HEK293T (cell line): ENCODE data around the gene ABCA9.

ENCODE experiments used
- CTCF ChIA-PET: fragments of 350-600 bp; formaldehyde crosslinking; extraction: SDS; loops from one replicate; lab custom pipeline; 2021; ENCODE audit warnings: antibody characterized with exemption, inconsistent platforms; lab: Yijun Ruan, JAX
- POLR2A ChIA-PET: fragments of 350-600 bp; formaldehyde crosslinking; extraction: SDS; loops from one replicate; lab custom pipeline; 2020; ENCODE audit warnings: antibody characterized with exemption, inconsistent platforms; lab: Yijun Ruan, JAX
- DNase-seq: peaks from one replicate; pipeline ENCODE4 v3.0.0; 2012; ENCODE audit warnings: mixed read lengths; ENCODE audit errors: extremely low spot score
- ARNT ChIP-seq: fragments of 450-650 bp; IDR thresholded peaks from 2 replicates; pipeline ENCODE4 v1.6.1; 2017; ENCODE audit warnings: mild to moderate bottlenecking
- BHLHE40 ChIP-seq: fragments of 450-650 bp; IDR thresholded peaks from 2 replicates; pipeline ENCODE4 v1.6.1; 2016; ENCODE audit warnings: mild to moderate bottlenecking, moderate library complexity, borderline replicate concordance
- CTBP1 ChIP-seq: fragments of 450-650 bp; IDR thresholded peaks from 2 replicates; pipeline ENCODE4 v1.6.1; 2016; ENCODE audit warnings: borderline replicate concordance
- ELF4 ChIP-seq: fragments of 450-650 bp; IDR thresholded peaks from 2 replicates; pipeline ENCODE4 v1.6.1; 2017; ENCODE audit warnings: antibody characterized with exemption
- FOXA1 ChIP-seq: fragments of 450-650 bp; IDR thresholded peaks from 2 replicates; pipeline ENCODE4 v1.6.1; 2016; ENCODE audit warnings: mild to moderate bottlenecking
- FOXK2 ChIP-seq: fragments of 450-650 bp; IDR thresholded peaks from 2 replicates; pipeline ENCODE4 v1.6.1; 2016; ENCODE audit warnings: mild to moderate bottlenecking
- FOXM1 ChIP-seq: fragments of 450-650 bp; IDR thresholded peaks from 2 replicates; pipeline ENCODE4 v1.6.1; 2017; ENCODE audit warnings: mild to moderate bottlenecking, borderline replicate concordance
- HDGF ChIP-seq: fragments of 450-650 bp; IDR thresholded peaks from 2 replicates; pipeline ENCODE4 v1.6.1; 2017; ENCODE audit warnings: antibody characterized with exemption, borderline replicate concordance
- L3MBTL2 ChIP-seq: fragments of 450-650 bp; conservative IDR thresholded peaks from 2 replicates; pipeline ENCODE4 v1.6.1; 2016; ENCODE audit warnings: mild to moderate bottlenecking
- LEF1 ChIP-seq: fragments of 450-650 bp; IDR thresholded peaks from 2 replicates; pipeline ENCODE4 v1.6.1; 2017; ENCODE audit warnings: mild to moderate bottlenecking, borderline replicate concordance
- NFRKB ChIP-seq: fragments of 450-650 bp; IDR thresholded peaks from 2 replicates; pipeline ENCODE4 v1.6.1; 2016; ENCODE audit warnings: mild to moderate bottlenecking, moderate library complexity
- SP1 ChIP-seq: fragments of 450-650 bp; IDR thresholded peaks from 2 replicates; pipeline ENCODE4 v1.6.1; 2017
- SUZ12 ChIP-seq: fragments of 450-650 bp; IDR thresholded peaks from 2 replicates; pipeline ENCODE4 v1.6.1; 2016; ENCODE audit warnings: mild to moderate bottlenecking
- TARDBP ChIP-seq: fragments of 450-650 bp; IDR thresholded peaks from 2 replicates; pipeline ENCODE4 v1.6.1; 2016
- ZNF384 ChIP-seq: fragments of 450-650 bp; IDR thresholded peaks from 2 replicates; pipeline ENCODE4 v1.6.1; 2016
- TF ChIP-seq, protein P1 (sequence below): fragments of 450-650 bp; IDR thresholded peaks from 2 replicates; pipeline ENCODE4 v1.6.1; 2016

ABCA9 gene

DNA sequence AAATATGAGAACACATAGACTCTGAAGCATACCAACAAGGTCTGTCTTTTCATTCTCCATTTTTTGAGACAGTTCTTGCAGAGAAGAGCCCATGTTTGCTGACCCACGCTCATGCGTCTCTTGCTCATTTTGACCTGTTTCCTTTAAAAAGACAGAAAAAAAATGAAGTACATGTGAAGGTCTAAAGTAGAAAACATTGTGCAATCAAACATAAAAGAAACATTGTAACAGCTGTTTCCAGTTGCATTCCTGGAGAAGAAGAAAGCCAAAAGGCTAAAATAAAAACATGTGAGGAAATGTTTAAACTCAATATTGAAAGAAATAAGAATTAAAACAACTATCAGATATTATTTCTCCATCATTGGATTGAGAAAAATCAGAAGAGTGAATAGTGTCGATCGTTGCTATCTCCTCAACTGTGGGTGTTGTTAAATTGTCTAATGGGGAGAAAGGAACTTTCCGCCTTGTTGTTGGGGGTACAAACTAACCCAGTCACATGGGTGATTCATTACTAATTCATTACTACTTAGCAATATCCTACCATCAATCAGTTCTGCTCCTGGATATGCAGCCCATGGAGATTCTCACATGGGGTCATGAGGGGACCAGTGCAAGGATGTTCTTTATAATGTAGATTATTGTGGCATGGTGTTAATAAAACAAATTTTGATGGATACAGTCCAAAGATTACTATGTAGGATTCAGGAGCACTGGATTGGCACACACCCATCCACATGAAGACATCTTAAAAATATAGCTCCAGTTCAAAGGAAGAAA, 9.5 kb downstream of the ABCA9 start:
- CTCF ChIA-PET = no interaction called here
- TF ChIP-seq FOXM1 (no peak), TARDBP (no peak), L3MBTL2 (no peak), LEF1 (no peak), BHLHE40 (no peak), NFRKB (no peak), FOXA1 (no peak), FOXK2 (no peak), ZNF384 (no peak), HDGF (no peak), CTBP1 (no peak)
- TF ChIP-seq, protein P1, sequence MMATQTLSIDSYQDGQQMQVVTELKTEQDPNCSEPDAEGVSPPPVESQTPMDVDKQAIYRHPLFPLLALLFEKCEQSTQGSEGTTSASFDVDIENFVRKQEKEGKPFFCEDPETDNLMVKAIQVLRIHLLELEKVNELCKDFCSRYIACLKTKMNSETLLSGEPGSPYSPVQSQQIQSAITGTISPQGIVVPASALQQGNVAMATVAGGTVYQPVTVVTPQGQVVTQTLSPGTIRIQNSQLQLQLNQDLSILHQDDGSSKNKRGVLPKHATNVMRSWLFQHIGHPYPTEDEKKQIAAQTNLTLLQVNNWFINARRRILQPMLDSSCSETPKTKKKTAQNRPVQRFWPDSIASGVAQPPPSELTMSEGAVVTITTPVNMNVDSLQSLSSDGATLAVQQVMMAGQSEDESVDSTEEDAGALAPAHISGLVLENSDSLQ = no peak
- POLR2A ChIA-PET = no interaction called here
- DNase-seq = no peak

GRCh38 chr17:69048634-69049033, 12.1 kb downstream of the ABCA9 start:
- ChIA-PET CTCF (no interaction called here), POLR2A (no interaction called here)
- TF ChIP-seq NFRKB = no peak
- TF ChIP-seq SP1 = no peak
- TF ChIP-seq CTBP1 = no peak
- TF ChIP-seq FOXK2 = no peak
- no peak for TF ChIP-seq L3MBTL2
- TF ChIP-seq LEF1 = no peak
- TF ChIP-seq ARNT = no peak
- no peak for TF ChIP-seq FOXM1
- no peak for TF ChIP-seq SUZ12
- TF ChIP-seq, protein P1 = no peak
- DNase-seq = no peak

DNA sequence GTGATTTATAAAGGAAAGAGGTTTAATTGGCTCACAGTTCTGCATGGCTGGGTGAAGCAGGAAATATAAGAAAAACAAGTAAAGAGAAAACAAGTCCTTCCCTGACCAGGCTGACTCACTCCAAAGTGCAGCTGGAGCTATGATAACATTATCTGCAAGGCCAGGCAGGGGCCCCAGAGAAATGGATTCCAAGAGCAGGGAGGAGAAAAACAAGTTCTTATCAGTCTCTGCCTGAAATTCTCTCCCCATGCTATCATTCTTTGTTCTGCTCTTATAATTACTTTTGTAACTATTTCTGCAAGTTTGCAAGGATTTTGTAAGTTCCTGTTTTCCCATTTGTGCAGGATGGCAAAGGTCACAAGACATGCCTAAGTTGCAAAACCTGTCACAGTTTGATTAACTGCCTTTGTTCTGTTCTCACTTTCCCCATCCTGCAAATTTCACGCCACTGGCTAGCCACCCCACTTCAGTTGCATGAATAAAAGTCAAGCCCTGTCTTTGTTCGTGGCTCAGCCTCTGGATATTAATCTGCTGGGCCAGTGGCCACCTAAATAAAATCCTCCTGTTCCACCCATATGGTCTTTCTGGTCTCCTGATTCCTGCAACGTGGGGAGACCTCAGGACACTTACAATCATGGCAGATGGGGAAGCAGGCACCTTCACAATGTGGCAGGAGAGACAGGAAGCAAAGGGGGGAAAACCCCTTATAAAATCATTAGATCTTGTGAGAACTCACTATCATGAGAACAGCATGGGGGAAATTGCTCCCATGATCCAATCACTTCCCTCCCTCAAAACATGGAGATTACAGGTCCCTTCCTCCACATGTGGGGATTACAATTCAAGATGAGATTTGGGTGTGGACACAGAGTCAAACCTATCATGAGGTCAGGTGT, 13.1 kb downstream of the ABCA9 start:
- POLR2A ChIA-PET = no interaction called here
- CTCF ChIA-PET = no interaction called here
- DNase-seq = no peak
- no peak for TF ChIP-seq ARNT
- TF ChIP-seq, protein P1 = no peak
- no peak for TF ChIP-seq SP1
- TF ChIP-seq SUZ12 = no peak
- TF ChIP-seq ZNF384 = no peak
- no peak for TF ChIP-seq TARDBP
- no peak for TF ChIP-seq LEF1

- CTCF ChIA-PET = no interaction called here
- no peak for DNase-seq
- POLR2A ChIA-PET = no interaction called here
- TF ChIP-seq SUZ12 (no peak), FOXM1 (no peak), LEF1 (no peak), FOXK2 (no peak), SP1 (no peak), NFRKB (no peak), ARNT (no peak)
- TF ChIP-seq, protein P1 = no peak
Observed at GRCh38 chr17:69046121-69046807, 14.5 kb downstream of the ABCA9 start.

GRCh38 chr17:69045646-69046045, 15.1 kb downstream of the ABCA9 start:
- DNase-seq = no peak
- ChIA-PET POLR2A (no interaction called here), CTCF (no interaction called here)
- TF ChIP-seq HDGF (no peak), CTBP1 (no peak), LEF1 (no peak), SUZ12 (no peak), FOXK2 (no peak), ELF4 (no peak), ARNT (no peak), FOXM1 (no peak), ZNF384 (no peak), TARDBP (no peak), FOXA1 (no peak), L3MBTL2 (no peak), BHLHE40 (no peak), SP1 (no peak), NFRKB (no peak)
- TF ChIP-seq, protein P1 = no peak
